CD1c-positive myeloid dendritic cell (primary cell): Measurements from ENCODE around the gene OR5H2.

Experiments used
- DNase-seq: peaks from one replicate; pipeline ENCODE4 v3.0.0-alpha.2; 2016; ENCODE audit errors: extremely low spot score

Gene OR5H2

GRCh38 chr3:98331329-98331728 is 49.0 kb downstream of the OR5H2 start:
- no peak for DNase-seq
